Measurements from ENCODE around the gene CCDC85A.

DNA sequence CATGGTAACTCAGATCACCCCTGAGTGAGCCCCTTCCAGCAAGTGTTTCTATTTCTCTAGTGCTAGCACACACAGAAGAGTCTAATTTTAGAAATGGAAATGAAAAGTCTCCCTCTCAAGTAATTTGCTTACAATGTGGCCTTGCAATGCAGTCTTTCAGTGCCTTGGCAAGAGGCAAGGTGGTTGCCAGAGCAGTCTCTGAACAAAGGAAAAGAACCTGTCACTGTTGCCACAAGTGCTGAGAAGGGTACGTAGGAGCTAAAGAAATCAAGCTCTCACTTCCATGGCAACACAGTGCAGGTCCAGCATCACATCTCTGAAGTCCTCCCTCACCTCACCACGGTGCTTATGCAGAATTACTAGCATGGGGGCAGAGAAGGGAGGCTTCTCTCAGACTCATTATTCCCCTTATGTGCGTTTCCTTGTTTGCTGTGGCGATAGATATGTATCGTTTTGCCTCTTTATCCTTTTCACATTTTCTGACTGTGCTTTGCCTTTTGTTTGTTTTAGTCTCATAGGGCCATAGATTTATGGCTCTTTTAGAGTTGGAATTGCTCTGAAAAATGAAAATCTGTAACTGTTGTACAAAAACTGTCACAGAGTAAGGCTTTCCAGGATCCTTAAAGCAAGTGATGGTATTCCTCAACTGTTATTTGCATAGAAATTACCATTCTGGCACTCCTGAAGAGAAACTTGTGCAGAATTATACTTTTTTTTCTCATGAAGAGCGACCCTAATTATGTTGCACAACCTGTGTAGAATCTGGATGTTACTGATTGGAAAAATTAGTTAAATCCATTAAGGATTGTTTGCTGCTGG lies 164.8 kb downstream of the CCDC85A start:
- TF ChIP-seq, protein P1, sequence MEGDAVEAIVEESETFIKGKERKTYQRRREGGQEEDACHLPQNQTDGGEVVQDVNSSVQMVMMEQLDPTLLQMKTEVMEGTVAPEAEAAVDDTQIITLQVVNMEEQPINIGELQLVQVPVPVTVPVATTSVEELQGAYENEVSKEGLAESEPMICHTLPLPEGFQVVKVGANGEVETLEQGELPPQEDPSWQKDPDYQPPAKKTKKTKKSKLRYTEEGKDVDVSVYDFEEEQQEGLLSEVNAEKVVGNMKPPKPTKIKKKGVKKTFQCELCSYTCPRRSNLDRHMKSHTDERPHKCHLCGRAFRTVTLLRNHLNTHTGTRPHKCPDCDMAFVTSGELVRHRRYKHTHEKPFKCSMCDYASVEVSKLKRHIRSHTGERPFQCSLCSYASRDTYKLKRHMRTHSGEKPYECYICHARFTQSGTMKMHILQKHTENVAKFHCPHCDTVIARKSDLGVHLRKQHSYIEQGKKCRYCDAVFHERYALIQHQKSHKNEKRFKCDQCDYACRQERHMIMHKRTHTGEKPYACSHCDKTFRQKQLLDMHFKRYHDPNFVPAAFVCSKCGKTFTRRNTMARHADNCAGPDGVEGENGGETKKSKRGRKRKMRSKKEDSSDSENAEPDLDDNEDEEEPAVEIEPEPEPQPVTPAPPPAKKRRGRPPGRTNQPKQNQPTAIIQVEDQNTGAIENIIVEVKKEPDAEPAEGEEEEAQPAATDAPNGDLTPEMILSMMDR (conservative IDR thresholded peaks at IDR 0.05), result no peak
- TF ChIP-seq ZFX (IDR thresholded peaks at IDR 0.05), result no peak

Measured in C4-2B (cell line).